Activated CD4-positive, alpha-beta T cell treated with anti-CD3 and anti-CD28 coated beads for 1 hour (primary cell): Measurements from ENCODE around the gene FBXO28.
"Not testable (repeated sequence)": the region's sequence is repeated elsewhere in the genome, so short reads cannot be mapped to it uniquely, and the experiment has no call there.

Experiments
- DNase-seq: peaks from one replicate; pipeline ENCODE4 v3.0.0-alpha.2; 2020

FBXO28 gene, protein sequence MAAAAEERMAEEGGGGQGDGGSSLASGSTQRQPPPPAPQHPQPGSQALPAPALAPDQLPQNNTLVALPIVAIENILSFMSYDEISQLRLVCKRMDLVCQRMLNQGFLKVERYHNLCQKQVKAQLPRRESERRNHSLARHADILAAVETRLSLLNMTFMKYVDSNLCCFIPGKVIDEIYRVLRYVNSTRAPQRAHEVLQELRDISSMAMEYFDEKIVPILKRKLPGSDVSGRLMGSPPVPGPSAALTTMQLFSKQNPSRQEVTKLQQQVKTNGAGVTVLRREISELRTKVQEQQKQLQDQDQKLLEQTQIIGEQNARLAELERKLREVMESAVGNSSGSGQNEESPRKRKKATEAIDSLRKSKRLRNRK

DNA sequence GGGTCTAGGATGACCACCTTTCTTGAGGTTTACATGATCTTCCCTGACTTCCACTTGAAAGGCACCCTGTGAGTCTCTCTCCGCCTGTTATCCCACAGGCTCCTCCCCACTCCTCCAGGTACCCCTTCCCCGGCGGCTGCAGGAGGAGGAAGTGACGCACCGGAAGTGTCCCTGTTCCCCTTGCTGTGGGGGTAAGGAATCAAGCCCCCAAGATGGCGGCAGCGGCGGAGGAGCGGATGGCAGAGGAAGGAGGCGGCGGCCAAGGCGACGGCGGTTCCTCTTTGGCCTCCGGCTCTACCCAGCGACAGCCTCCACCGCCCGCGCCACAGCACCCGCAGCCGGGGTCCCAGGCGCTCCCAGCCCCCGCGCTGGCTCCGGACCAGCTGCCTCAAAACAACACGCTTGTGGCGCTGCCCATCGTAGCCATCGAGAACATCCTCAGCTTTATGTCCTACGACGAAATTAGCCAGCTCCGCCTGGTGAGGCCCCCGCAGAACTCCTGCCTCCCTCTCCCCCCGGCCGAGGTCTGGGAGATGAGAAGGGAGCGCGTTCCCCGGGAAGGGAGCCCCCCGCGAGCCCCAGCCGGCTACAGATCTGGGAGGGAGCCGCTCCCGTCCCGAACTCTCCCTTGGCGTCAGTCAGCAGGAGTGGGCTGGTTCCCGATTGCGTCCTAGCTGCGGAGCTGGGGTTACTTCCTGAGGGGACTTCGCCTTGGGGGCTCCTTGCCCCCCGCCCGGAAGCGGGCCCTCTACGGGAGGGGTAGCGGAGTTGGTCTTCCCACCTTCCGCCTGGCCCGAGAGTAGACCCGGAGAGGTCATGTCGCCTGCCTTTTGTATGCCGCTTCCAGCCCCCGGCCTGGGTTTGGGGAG, at the start of gene FBXO28:
TSS of gene FBXO28 (plus strand) at position 194 of the 869 bp plus-strand sequence. CDS start at position 213, 19 bp downstream.
- peak; percentile 89 for DNase-seq

DNA sequence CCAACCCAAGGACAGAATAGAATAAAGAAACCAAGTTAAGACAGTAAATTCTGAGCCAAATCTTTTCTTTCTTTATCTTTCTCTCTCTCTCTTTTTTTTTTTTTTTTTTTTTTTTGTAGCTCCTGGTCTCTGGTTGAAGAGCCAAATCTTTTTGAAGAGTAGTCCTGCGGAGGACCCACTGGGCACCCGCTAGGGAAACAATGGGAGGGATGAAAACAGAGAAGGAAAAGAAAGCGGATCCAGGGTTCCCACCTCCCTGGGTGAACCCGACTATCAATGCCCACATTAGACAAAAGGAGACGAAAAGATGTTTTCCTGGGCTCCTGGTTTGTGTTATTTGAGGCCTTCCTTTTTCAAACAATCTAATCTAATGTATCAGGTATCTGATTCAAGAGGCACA, 49.8 kb upstream of the FBXO28 start:
- no peak for DNase-seq

DNA sequence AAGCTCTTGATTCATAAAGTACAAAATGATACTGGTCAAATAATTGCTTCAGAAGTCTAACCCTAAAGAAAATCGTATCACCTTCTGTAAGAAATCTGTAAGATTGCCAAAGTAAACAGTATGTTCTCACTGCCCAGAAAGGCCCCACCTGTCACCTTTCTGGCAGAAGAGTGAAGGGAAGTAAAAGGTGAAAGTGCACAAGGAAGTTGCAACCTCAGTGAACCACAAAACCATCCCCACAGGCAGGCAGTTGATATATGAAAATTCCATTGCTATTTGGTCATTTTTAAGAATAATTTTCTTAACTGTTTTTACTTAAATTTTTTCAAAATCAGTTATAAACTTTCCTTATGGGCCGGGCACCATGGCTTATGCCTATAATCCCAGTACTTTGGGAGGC, 48.5 kb upstream of the FBXO28 start:
- no peak for DNase-seq

DNA sequence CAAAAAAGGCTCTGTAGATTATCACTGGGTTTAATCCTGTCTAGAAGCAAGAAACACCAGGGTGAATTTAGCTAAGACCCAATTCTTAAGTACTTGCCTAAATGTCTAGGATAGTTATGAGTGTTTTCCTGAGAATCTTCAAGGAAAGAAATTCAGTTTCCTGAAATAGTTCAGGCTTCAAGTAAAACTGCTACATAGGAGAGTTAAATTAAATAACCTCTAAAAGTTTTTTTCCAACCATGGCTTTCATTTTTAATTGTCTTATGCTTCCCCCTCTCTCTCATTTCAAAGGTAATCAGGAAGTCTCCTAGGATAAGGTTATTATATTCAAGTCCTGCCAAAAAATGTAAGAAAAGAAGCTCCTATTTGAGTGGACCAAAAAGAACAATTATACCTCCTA, 46.7 kb upstream of the FBXO28 start:
- DNase-seq, result no peak

DNA sequence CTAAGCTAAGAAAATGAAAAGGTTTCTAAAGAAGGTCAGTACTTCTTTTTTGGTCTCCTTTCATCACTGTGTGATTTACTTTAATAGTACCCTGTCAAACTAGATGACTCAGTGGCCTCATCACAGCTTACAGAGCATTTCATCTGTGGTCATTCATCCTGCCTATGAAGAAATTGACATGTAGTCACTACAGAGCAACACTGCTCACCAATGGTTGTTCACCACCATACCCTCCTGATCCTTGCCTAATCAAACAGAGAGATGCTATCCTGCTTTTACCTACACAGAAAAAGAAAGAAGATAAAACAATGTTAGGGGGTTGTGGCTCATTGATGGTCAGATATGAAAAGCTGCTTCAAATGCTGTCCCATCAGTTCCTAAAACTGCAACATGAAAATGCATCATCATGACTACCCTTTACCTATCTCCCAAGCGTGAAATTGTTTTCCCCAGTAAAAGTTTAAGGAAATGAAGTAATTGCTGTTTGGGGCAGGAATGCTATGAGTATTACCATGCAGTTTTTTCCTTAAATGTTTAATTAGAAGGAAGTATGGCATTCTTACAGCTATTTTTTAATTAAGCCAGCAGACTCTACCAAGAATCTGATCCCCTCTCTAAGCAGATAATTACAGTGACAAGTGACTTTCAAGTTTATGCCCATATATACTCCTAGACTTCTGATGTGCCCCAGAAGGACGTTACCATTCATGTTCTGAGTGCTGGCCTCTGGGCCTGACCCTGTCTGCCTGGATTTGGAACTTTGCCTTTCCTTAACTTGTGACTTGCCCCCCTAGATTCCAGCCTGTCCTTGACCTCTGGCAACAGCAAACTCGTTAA, 46.1 kb upstream of the FBXO28 start:
- no peak for DNase-seq

DNA sequence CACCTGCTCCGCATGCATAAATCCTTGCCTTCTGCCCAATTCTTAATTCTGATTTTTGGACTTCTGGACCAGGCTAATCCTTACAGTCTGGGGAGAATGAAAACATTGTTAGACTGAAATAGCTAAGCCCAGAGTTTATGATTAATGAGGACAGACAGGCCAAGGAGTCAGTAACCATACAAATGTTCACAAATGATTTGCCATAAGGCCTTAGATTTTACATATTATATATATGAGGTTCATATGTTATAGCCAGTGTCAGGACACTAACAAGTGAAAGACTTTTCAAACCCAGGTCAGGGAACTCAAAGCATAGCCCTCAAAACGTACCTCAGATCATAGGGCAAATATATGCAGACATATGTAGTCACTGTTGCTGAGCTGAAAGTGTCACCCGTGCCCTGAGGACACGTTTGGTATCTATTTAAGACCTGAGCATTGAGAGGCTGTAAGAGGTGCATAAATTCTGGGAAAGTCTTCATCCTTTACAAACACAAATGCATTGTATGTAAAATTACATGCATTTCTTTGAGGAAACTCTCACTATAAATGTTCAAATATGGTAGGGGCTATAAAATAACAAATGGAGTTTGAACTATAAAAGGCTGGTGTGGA, 45.3 kb upstream of the FBXO28 start:
- DNase-seq, result no peak

DNA sequence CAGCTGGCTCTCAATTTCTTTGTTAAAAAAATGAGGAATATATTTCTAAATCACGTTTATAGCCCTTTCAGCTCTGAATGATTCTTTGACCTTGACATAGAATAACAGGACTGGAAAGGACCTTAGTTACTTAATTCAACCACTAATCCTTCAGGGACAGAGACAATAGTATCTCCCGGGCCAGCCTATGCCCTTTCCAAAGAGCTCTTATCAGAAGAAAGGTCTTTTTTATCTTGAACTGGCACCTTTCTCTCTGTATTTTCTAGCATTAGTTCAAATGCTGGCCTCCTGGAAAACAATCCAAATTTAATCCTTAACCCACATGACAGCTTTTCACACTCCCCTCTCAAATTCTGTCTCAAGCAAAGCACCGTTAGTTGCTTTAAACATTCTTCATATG, 44.8 kb upstream of the FBXO28 start:
- DNase-seq, result no peak

DNA sequence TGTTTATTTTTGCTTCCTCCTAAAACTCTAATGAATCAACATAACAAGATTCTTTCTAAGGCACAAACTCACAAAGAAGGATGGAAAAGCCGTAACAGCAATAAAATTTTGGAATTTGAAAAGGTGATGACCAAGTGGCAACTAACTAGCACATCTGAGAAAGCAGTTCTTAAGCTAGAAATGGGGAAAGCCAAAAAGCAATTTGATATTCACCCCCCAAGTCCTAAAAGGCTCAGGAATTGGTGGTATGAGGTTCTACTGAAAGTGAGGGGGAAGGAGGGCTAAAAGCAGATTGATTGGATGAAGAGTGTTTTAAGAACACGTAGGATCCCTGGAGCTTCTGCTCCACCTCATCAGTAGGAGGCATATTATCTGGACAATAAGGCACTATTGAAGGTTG, 43.4 kb upstream of the FBXO28 start:
- DNase-seq, result no peak

DNA sequence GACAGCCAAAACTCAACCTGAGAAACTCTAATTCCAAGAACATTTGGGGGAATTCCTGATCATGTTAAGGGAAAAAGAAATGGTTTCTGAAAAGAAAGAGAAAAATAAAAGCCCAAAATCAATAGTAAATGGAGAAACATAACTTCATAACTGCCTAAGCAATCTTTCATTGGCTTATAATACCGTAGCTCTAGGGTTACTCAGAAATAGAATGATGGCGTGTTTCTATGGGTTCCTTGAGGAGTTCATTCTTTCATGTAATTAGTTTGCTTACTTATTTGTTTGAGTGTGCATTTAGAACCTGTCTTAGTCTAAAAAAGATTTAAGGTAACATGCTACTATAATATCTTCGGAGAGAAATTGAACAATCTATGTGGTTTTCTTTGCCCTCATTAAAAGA, 37.5 kb upstream of the FBXO28 start:
- DNase-seq, result no peak

DNA sequence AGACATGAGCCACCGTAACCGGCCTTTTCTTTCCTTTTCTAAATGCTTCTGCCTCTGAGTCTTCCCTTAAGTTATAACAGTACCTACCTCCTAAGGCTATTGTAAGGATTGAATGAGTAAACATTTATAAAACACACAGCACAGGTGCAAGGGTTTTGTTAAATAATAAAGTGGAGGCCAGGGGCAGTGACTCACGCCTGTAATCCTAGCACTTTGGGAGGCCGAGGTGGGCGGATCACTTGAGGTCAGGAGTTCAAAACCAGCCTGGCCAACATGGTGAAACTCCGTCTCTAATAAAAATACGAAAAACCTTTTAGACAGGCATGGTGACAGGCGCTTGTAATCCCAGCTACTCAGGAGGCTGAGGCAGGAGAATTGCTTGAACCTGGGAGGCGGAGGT, 34.3 kb upstream of the FBXO28 start:
- DNase-seq, result not testable (repeated sequence)

DNA sequence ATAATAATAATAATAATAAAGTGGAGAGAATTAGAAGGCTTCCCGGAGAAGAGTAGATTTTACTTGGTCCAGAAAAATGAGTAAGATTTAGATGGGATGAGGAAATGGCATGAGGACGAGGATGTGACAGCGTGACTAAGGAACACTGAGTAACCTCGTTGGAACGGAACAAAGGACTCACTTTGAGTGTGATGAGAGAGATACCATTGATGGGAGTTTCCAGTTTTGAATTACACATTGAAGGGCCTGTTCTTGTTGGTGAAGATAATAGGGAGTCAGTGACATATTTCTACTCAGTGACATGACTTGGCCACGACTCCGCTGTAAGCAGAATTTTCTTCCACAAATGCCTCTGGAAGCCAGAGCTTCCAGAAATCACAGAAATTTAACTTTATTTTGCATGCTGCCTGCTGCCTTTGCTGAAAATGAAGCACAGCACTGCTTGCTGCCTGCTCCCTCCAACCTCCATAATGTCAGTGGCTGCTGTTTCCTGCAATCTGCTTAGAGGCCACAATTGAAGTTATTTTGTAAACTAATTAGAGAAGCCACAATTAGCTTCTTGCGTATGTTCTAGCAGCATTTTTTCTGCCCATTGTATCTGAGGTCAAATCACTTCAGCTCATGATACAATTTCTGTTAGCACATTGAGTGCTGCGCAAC, 33.7 kb upstream of the FBXO28 start:
- DNase-seq, result no peak

DNA sequence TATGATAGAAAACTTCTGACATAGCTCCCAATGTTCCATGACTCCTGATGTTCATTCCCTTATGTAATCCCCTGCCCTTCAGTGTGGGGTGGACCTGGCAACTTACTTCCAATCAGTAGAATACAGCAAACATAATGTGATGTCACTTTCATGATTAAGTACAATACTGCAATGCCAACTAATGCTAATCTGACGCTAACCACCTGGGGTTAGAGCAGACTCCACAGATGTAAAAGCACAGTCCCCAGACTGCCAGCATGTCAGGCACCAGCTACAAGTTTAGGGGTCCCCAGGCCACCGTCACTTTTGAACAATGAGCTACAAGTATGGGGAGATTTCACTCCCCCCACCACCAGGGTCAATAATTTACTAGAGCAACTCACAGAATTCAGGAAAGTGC, 32.3 kb upstream of the FBXO28 start:
- no peak for DNase-seq

DNA sequence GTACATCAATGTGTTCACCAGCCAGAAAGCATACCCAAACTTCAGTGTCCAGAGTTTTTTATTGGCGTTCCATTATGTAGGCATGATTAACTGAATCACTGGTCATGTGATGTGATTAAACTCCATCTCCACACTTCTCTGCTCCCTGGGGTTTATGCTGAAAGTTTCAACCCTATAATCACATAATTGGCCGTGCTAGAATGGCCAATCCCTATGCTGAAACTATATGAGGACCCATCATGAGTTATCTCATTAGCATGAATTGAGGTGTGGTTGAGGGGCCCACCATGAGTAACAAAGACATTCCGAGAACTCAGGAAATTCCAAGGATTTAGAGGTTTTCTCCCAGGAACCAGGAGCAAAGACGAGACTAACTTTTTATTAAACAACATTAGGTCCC, 31.8 kb upstream of the FBXO28 start:
- no peak for DNase-seq

DNA sequence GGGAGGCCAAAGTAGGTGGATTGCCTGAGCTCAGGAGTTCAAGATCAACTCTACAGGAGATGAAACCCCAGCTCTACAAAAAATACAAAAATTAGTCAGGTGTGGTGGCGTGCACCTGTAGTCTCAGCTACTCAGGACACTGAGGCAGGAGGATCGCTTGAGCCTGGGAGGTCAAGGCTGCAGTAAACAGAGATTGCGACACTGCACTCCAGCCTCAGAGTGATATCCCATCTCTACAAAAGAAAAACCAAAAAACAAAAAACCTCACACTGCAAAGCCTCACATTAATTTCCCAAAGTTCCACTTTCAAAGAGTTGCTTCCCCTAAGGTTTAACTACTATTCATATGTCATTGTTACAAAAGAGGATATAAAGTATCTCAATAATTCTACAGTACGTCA, 29.0 kb upstream of the FBXO28 start:
- DNase-seq, result no peak

DNA sequence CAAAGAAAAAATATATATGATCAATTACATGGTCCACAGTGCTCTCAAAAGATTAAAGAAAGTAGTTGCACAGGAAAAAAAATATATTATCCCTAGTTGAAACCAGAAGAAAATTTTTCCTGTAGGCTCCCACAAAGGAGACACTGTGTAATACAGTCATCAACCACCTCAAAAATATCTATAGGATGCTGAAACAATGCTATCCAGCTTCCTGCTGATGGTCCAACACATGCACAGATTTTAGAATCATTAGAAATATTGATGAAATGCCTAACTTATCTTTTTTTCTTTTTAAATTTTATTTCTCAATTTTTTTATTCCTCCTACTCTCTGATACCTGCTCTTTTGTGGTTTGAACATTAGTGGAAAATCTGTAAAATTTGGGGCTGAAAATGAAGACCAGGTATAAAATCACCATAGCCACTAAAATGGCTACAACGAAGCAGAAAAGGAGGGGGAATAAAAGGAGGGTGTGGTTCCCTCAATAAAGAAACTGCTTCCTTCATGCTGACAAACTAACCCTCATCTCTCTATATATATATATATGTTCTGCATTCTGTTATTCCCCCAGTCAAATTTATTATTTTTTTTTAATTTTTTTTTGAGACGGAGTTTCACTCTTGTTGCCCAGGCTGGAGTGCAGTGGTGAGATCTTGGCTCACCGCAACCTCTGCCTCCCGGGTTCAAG, 28.3 kb upstream of the FBXO28 start:
- no peak for DNase-seq

DNA sequence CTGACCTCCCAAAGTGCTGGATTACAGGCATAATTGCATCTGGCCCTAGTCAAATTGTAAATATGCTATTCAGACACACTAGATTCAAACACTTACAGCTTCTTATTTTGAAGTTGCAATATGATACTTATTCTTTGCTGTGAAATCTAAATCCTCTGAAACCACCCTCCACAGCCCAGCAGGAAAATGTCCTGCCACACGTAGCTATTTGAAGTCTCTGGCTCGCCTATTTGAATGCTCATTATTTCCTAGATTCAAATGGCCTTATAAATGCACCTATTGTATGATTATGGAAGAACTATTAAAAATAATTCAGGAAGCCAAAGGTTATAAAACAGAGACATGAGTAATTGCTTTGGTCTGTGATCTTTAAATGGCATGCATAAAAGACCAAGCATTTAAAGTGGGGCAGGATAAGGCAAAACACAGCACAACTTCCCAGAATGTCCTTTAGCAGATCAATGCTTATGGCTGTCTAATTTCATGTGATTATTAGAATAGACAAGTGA, 26.6 kb upstream of the FBXO28 start:
- DNase-seq, result no peak

DNA sequence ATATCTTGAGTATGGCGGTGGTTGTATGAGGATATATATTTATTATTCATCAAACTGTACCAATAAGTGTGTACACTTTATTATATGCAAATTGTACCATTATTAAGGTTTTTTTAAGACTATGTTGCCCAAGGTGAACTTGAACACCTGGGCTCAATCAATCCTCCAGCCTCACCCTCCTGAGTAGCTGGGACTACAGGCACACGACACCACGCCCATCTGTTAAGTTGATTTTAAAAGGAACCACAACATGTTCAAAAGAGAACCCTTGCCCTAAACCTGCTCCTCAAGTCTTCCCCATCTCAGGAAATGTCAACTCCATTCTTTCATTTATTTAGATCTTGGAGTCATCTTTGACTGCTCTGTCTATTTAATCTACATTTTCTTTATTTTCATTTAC, 24.3 kb upstream of the FBXO28 start:
- DNase-seq, result no peak

DNA sequence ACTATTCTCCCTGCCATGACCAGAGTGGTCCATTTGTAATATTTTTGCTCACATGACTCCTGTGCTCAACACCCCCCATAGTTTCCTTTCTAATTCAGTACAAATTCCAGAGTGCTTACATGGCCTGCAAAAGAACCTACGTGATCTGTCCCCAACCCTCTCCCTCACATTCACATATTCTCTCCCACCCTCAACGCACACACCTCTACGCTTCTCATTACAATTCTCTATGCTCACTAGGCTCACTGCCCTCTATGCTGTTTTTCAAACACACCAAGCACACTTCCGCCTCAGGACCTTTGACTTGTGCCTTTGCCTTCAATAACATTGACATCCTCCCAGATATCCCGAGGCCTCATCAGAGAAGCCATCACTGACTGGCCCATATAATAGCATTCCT, 23.8 kb upstream of the FBXO28 start:
- DNase-seq, result no peak

DNA sequence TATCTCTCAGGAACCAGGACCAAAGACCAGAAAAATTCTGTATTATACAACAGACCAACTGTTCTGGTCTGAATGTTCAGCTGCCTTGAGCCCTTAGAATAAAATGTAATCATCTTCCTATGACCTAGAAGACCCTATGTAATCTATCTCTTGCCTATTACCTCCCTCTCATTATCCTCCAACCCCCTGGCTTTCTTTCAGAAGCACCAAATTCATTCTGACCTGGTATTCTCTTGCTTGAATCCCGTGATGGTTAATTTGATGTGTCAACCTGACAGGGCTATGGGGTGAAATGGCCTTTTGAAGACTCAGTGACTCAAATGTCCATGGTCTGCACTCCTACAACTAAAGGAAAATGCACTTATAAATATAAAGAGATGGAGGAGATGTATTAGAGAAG, 21.8 kb upstream of the FBXO28 start:
- DNase-seq, result no peak

DNA sequence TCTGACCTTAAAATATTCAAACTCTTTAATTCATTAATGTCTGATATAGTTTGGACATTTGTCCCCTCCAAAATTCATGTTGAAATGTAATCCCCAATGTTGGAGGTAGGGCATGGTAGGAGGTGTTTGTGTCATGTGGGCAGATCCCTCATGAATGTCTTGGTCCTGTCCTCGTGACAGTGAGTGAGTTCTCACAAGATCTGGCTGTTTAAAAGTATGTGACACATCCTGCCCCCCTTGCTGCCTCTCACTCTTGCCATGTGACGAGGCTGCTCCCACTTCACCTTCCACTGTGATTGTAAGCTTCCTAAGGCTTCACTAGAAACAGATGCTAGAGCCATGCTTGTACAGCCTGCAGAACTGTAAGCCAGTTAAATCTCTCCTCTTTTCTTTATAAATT, 21.3 kb upstream of the FBXO28 start:
- no peak for DNase-seq

DNA sequence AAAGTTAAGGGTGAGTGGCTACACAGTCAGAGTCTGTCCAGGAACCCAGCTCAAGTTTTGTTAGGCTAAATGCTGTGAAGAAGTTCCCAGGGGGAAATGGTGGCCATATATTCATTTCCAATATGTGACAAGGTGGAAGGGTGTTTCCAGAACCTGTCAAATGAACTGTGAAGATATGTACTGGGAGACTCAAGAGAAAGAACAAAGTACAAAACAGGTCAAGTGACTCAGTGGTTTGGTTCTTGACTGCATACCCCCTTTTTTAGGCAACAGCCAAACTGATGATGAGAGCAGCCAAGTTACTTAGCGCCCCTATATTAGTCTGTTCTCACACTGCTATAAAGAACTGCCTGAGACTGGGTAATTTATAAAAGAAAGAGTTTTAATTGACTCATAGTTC, 18.6 kb upstream of the FBXO28 start:
- no peak for DNase-seq

DNA sequence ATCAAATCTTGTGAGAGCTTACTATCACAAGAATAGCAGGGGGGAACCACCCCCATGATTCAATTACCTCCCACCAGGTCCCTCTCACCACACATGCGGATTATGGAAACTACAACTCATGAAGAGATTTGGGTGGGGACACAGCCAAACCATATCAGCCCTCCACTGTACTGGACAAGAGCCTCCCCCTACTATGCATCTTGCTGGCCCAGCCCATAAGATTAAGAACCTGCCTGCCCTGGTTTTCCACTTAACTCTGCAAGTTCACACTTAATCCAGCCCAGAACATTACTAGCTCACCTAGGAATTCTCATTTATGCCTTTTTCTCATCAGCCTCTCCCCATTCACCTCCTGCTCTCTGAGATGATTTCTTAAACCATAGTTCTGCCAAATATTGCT, 18.0 kb upstream of the FBXO28 start:
- no peak for DNase-seq
